Mammary epithelial cell (primary cell): Measurements from ENCODE around the gene EHMT1.

Experiments used
- EZH2 ChIP-seq: IDR thresholded peaks from 2 replicates; pipeline ENCODE4 v1.6.1; 2012; ENCODE audit warnings: low read length, inconsistent platforms, borderline replicate concordance
- TF ChIP-seq, protein P1 (sequence below), 2 donors: IDR thresholded peaks in 1 of 2; conservative IDR thresholded peaks in 1 of 2; 2 replicates each; pipeline ENCODE4 v1.5.1; 2011 to 2012; ENCODE audit warnings: inconsistent platforms in 2 of 2, low read length in 2 of 2, mild to moderate bottlenecking in 2 of 2, control low read depth in 1 of 2, low read depth in 1 of 2; ENCODE audit not compliant: insufficient read depth in 1 of 2; ENCODE audit errors: extremely low read depth in 1 of 2

DNA sequence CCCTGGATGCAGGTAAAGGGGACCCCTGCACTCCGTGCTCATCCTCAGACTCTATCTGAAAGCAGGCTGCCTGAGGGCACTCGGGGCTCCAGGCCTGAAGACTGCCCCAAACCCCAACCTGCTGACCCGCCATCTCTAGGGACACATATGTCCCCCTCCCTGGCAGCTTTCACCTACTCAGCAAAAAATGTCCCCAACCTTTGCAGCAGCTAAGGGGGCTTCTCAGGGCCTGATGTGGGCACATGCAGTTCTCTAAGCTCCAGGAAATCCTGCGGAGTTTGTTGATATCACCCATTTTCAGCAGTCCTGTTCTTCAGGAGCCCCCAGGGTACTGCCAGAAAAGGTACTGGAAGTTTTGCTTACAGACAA is 37.9 kb upstream of the EHMT1 start:
- TF ChIP-seq, protein P1, sequence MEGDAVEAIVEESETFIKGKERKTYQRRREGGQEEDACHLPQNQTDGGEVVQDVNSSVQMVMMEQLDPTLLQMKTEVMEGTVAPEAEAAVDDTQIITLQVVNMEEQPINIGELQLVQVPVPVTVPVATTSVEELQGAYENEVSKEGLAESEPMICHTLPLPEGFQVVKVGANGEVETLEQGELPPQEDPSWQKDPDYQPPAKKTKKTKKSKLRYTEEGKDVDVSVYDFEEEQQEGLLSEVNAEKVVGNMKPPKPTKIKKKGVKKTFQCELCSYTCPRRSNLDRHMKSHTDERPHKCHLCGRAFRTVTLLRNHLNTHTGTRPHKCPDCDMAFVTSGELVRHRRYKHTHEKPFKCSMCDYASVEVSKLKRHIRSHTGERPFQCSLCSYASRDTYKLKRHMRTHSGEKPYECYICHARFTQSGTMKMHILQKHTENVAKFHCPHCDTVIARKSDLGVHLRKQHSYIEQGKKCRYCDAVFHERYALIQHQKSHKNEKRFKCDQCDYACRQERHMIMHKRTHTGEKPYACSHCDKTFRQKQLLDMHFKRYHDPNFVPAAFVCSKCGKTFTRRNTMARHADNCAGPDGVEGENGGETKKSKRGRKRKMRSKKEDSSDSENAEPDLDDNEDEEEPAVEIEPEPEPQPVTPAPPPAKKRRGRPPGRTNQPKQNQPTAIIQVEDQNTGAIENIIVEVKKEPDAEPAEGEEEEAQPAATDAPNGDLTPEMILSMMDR (conservative IDR thresholded peaks at IDR 0.05 in 1 of 2, IDR thresholded peaks at IDR 0.05 in 1 of 2; ENCODE audit: extremely low read depth in 1 of 2, insufficient read depth in 1 of 2, low read depth in 1 of 2, low read length in 2 of 2), result no peak
- no peak for TF ChIP-seq EZH2
